Colonic mucosa (tissue), 4 donors: Measurements from ENCODE around the gene NOP10. TPM values are rescaled to one million over a fixed set of nuclear protein-coding genes. Genes with fewer than 3 reads are reported as not detected.

Source experiments
- DNase-seq: peaks from one replicate; pipeline ENCODE4 v3.0.0-alpha.2; 2020
- H3K27ac ChIP-seq: fragments of 200-600 bp; one replicate; pipeline ENCODE4 v1.8.0; 2021
- H3K27me3 ChIP-seq: fragments of 200-600 bp; one replicate; pipeline ENCODE4 v1.8.0; 2021
- H3K36me3 ChIP-seq: fragments of 200-600 bp; one replicate; pipeline ENCODE4 v1.8.0; 2021
- H3K4me1 ChIP-seq: fragments of 200-600 bp; one replicate; pipeline ENCODE4 v1.8.0; 2021; ENCODE audit warnings: mild to moderate bottlenecking
- H3K4me3 ChIP-seq: fragments of 200-600 bp; one replicate; pipeline ENCODE4 v1.8.0; 2021
- H3K9ac ChIP-seq, 2 donors: one replicate each; pipeline ENCODE4 v1.7.0; 2013; ENCODE audit warnings: control low read depth in 2 of 2, low read depth in 2 of 2, low read length in 2 of 2
- H3K9me3 ChIP-seq: fragments of 200-600 bp; one replicate; pipeline ENCODE4 v1.8.0; 2021
- CTCF ChIP-seq: fragments of 200-600 bp; IDR thresholded peaks from one replicate; pipeline ENCODE4 v1.8.0; 2022; ENCODE audit warnings: antibody characterized with exemption, mild to moderate bottlenecking
- intact Hi-C: fragments of 100-400 bp; cut with DNase I; formaldehyde crosslinking; loops from one replicate; pipeline ENCODE4 v1.14.1; 2022
- total RNA-seq, 2 donors: library from RNA; stranded (reverse); fragmentation: NEBNext Ultra II Directional in 1 of 2; extraction: Animal tissue kit (Norgen Biotek cat#: 25700) in 1 of 2; gene quantifications; one replicate each; pipeline ENCODE4 v1.2.1, GENCODE V29; 2021
- donor health status: healthy.
- donor health status: DM: no; HTN: no; CAD: no.
- donor health status: DM: no; HTN: no; CAD: no.

The NOP10 gene
- total RNA-seq, 2 donors from 2014 or later, result 143 to 184 TPM

- TF ChIP-seq CTCF, result no peak
- Histone ChIP-seq H3K27ac (no peak overlapping the region), H3K27me3 (no peaks in the 10 kb centered on the region), H3K4me3 (no peak overlapping the region), H3K9me3 (no peaks in the 10 kb centered on the region), H3K36me3 (no peaks in the 10 kb centered on the region), H3K9ac (no peak overlapping the region), H3K4me1 (no peaks in the 10 kb centered on the region)
- intact Hi-C loops, result no loop called here
- DNase-seq, result no peak
These were observed 31.0 kb upstream of the NOP10 start for GRCh38 chr15:34373951-34374350.

GRCh38 chr15:34370643-34371042, 27.7 kb upstream of the NOP10 start:
- TF ChIP-seq CTCF, result no peak
- Histone ChIP-seq H3K27me3 (no peaks in the 10 kb centered on the region), H3K9me3 (no peaks in the 10 kb centered on the region), H3K9ac (no peak overlapping the region), H3K27ac (no peak overlapping the region), H3K36me3 (no peaks in the 10 kb centered on the region), H3K4me3 (no peak overlapping the region), H3K4me1 (peaks cover under 1% of the 10 kb centered on the region)
- DNase-seq, result no peak
- intact Hi-C loops, result no loop called here

GRCh38 chr15:34370129-34370528, 27.2 kb upstream of the NOP10 start:
- TF ChIP-seq CTCF, result no peak
- Histone ChIP-seq H3K27ac (no peak overlapping the region), H3K4me1 (peaks cover 5% of the 10 kb centered on the region), H3K27me3 (no peaks in the 10 kb centered on the region), H3K4me3 (no peak overlapping the region), H3K9me3 (no peaks in the 10 kb centered on the region), H3K36me3 (no peaks in the 10 kb centered on the region), H3K9ac (no peak overlapping the region)
- intact Hi-C loops, result no loop called here
- DNase-seq, result no peak

GRCh38 chr15:34367101-34368081, 24.5 kb upstream of the NOP10 start, which contains the start of gene LPCAT4:
Gene LPCAT4 (minus strand): TSS chr15:34367196. CDS start chr15:34367100, 96 bp downstream.
- Histone ChIP-seq H3K27me3 (no peaks in the 10 kb centered on the region), H3K9me3 (no peaks in the 10 kb centered on the region), H3K27ac (peak within 1 kb of the TSS; percentile 100), H3K36me3 (no peaks in the 10 kb centered on the region), H3K9ac (peak within 1 kb of the TSS; percentile 89 to 92), H3K4me1 (peaks cover 8% of the 10 kb centered on the region), H3K4me3 (peak within 1 kb of the TSS; percentile 76)
- peak; percentile 96 for TF ChIP-seq CTCF
- peak; percentile 93 for DNase-seq
- intact Hi-C loops, result loop anchor here (2.0 to 10.0 kb wide), 2 partner anchors 25 to 133 kb away; partner anchors contain the start of genes NOP10 and NUTM1

GRCh38 chr15:34366271-34367065, 23.5 kb upstream of the NOP10 start:
- Histone ChIP-seq H3K4me1 (peaks cover 8% of the 10 kb centered on the region), H3K4me3 (peak overlapping the region; percentile 76), H3K27ac (peak overlapping the region; percentile 100), H3K9ac (peak overlapping the region; percentile 82 to 92), H3K36me3 (no peaks in the 10 kb centered on the region), H3K9me3 (no peaks in the 10 kb centered on the region), H3K27me3 (no peaks in the 10 kb centered on the region)
- DNase-seq, result peak; percentile 91
- no peak for TF ChIP-seq CTCF
- intact Hi-C loops, result loop anchor here (2.0 to 10.0 kb wide), 2 partner anchors 24 to 132 kb away; partner anchors contain the start of genes NOP10 and NUTM1
